Panc1 (cell line): ENCODE measurements around the gene MAP3K2.

Source experiments
- CTCF ChIP-seq: fragments of 450-650 bp; IDR thresholded peaks from 2 replicates; pipeline ENCODE4 v1.5.1; 2017; ENCODE audit warnings: mild to moderate bottlenecking
- TCF7L2 ChIP-seq: IDR thresholded peaks from 2 replicates; pipeline ENCODE4 v1.6.1; 2011; ENCODE audit warnings: mild to moderate bottlenecking, low read depth, low read length, inconsistent platforms

GRCh38 chr2:127421871-127422558 is 34.2 kb upstream of the MAP3K2 start:
- TF ChIP-seq CTCF (no peak), TCF7L2 (no peak)
